NCI-H1436 treated with DMSO at 0.1 percent for 48 hours (cell line): ENCODE results near the gene NR6A1.
A peak's percentile ranks its signal among the peaks of the same experiment; 100 is the strongest.

Experiments used
- DNase-seq: peaks from one replicate; lab custom pipeline; 2025; lab: John Stamatoyannopoulos, UW

NR6A1 gene

DNA sequence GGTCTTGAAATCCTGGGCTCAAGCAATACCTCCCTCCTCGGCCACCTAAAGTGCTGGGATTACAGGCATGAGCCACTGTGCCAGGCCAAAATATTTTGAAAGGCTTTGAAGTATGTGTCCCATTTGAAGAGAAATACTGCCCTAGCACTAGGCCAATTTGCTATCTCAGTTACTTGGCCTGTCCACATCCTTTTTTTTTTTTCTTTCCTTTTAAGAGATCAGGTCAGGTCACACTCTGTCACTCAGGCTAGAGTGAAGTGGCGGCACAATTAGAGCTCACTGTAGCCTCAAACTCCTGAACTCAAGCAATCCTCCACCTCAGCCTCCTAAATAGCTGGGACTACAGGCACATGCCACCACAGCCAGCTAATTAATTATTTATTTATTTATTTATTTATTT, 84.2 kb downstream of the NR6A1 start:
- DNase-seq = no peak

DNA sequence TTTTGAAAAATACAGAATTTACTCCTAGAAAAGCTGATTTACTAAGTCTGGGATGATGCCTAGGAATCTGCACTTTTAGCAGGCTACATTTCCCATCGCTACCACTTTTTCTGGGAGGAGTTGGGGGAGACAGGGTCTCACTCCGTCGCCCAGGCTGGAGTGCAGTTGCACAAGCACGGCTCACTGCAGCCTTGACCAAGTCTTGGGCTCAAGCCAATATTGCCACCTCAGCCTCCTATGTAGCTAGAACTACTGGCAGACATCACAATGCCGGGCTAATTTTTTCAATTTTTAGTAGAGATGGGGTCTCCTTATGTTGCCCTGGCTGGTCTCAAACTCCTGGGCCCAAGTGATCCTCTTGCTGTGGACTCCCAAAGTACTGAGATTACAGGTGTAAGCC, 85.9 kb downstream of the NR6A1 start:
- DNase-seq = no peak

DNA sequence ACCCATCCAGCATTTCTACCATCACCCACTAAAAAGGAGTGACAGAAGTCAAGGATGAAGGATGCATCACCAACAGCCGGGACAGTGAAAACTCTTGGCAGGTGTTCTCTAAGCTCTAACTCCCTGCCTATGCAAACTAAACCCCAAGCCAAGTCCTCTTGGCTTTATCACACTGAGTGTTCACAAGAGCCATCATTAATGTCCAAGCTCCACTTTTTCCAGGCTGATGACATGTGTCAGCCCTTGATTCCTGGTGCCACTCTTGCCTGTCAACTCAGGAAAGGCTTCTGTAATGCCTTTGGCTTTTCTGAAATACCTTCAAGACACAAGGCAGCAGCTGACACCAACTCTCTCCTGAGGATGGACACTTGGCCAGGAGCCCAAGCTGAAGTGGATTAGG, 86.9 kb downstream of the NR6A1 start:
- no peak for DNase-seq

DNA sequence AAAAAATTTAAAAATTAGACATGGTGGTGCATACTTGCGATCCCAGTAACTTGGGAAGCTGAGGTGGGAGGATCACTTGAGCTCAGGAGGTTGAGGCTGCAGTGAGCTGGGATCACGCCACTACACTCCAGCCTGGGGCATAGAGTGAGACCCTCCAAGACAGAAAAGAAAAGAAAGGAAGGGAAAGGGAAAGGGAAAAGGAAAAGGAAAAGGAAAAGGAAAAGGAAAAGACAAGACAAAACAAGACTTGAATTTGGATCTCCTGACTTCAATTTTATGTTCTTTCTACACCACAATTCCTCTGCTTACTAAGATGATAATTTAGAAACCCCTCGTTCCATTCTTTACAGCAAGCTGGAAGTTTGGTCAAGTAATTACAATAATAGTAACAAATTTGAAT, 88.1 kb downstream of the NR6A1 start:
- no peak for DNase-seq

DNA sequence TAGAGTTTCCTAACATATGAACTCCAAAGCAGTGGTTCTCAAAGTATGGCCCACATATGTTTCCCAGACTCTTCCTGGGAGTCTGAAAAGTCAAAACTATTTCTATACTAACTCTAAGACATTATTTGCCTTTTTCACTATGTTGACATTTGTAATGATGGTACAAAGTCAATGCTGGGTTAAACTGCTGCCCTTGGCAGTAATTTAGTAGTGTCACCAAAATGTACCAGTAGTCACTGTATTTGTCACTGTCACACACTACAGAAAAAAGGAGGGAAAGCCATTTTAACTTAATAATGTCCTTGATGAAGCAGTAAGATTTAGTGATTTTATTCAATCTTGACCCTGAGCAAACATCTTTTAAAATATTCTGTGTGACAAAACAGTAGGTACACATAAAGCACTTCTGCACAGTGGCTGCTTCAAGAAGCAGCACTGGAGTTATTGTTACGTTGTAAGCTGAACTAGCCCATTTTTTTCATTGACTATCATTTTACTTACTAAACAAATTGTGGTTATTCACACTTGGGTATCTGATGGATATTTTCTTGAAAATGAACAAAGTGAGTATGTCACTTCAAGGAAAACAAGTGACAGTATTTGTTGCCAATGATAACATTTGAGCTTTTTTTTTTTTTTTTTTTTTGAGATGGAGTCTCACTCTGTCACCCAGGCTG, 90.3 kb downstream of the NR6A1 start:
- DNase-seq = no peak

DNA sequence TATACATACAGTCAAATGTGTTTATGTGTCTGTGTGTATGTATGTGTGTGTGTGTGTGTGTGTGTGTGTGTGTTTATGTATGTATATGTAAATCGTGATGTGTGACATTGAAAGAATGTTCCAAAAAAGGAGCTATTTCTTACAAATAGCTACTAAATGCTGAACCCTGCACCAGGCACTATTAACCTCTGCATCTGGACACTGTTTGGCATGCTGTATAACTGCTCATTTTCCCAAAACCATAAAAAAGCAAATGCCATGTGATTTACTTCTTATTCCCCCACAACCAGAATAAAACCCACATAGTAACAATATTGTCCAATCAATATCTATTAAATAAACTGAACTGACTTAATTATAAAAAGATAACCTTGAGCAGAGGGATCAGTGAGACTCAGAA, 91.1 kb downstream of the NR6A1 start:
- DNase-seq = no peak

DNA sequence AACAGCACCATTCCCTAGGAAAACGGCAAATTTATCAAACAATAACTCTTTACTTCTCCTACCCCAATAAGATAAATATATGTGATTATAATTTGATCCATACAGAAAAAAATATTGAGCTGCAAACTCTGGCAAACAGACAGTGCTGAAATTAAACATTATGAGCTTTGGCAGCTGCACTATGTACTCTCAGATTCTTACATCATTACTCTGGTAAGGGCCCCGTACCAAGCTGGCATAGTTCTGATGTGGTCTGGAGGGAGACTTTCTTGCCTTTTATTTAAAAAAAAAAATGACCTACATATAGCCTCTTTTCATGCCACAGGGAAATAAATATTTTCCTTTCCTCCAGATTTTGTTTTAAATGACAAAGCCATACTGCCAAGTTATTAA, 95.0 kb downstream of the NR6A1 start:
- DNase-seq = no peak

DNA sequence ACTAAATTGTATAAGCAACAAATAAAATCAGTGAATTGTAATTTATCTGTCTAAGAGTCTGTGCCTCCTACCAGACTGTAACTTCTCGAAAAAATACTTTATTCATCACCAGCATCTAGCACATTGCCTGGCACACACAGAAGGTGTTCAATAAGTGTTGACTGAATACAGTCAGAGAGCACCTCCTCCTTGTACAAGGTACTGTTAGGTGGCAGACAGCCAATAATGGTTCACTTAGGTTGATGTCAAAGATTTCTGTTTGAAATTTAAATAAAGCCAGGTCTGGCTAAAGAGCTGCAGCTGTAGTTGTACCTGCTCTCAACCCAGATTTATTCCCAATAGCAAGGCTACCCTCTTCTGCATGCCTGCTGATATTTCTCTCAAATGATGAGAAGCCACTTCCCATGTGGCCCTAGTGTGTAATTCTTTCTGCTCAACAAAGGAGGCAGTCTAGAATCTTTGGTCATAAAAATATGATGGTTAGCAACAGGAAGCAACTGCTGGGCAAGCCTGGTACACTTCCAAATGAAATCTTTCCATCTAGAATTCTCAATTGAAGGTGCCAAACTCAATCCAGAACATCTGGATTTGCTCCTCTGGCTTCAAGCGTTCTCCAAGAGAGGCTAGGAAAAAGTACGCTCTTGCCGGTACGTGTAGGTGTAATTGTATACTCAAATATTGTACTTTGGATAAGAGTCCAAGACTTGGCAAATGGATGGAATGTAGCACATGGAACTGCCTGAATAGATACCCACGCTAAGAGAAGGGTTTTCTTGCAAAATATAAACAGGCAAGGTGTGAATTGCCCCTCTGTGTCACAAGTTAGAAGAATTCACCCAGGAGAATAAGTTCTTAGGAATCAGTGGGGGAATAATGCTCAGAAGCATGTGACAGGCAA, 95.6 kb downstream of the NR6A1 start:
- DNase-seq = no peak

DNA sequence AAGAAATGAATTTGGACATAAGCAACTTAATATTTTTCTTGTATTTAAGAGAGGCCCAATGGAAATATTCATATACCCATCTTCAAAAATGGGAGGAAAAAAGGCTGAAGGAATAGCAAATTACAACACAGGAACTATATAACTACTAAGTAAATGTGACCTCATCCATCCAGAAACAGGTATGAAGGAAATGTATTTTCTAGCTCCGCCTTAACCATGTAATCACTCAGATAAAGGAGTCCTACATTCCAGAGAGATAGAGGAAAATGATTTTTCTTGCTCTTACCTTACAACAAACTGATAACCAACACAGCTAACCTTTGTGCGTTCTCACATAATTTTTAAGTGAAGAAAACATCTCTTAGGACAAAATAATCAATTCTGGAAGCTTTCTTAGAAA, 96.5 kb downstream of the NR6A1 start:
- DNase-seq = no peak

DNA sequence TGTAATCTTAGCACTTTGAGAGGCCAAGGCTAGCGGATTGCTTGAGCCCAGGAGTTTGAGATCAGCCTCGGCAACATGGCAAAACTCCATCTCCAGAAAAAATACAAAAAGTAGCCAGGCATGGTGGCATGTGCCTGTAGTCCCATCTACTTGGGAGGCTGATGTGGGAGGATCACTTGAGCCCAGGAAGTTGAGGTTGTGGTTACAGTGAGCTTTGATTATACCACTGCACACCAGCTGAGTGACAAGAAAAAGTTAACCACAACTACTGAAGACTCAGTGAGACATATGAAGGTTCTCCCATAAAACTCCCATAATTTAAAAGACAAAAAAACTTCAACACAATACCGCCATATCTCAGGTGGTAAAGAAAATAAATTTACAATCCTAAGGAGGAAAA, 98.0 kb downstream of the NR6A1 start:
- DNase-seq = no peak

DNA sequence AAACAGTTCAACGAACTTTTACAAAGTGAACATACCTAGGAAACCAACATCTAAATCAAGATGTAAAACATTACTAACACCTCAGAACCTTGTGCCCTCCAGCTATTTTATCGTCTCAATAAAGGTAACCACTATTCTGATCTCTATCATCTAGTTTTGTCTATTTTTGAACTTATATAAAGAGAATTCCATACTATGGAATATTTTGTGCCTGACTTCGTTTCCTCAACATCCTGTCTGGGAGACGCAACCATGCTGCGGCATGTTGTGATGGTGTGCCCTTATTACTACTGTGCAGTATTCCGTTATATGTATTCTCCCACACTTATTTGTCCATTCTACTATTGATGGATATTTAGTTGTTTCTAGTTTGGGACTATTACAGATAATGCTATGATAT, 99.2 kb downstream of the NR6A1 start:
- no peak for DNase-seq

DNA sequence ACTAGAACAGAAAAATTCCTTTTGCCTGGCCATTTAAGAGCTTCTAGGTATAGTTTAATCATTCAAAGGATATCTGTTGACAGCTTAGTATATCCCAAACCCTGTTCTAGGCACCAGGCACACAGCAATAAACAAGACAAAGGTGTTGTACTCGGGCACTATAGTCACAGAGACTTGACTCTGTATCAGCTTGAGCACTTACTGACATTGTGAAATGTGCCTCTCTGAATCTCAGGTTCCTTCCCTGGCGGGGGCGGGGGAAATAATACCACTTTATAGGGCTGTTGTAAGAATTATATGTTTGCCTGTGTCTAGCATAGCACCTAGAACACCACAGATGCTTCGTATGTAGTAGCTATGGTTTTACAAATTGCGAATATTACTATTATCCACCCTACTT, 104.5 kb downstream of the NR6A1 start:
- no peak for DNase-seq

DNA sequence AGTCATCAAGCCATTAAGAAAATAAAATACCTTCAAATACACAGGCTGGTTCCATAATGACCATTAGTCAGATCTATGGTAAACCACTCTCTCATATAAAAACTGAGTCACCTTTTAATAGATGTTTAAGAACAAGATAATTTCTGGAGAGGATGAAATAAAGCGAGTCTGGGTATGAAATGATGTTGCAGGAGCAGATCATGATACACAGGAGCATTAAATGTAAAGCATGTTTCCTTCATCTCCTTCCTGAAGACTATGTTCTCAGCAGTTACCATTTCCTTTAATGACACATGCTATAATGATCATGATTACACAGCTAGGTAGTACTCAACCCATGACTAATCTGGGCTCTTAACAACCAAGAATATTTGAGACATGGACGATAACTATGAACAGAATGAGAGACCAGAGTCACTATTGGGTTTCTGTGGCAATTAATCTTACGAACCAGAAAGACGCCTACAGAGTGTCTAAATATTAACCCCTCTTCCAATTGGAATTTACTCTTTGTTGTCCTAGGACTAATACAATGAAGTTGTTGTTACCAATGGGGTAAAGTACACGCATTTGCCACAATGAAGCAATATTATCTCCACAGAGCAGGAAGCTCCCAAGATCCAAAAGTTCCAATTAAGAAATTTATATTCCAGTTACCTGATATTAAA, 105.6 kb downstream of the NR6A1 start:
- DNase-seq = no peak

DNA sequence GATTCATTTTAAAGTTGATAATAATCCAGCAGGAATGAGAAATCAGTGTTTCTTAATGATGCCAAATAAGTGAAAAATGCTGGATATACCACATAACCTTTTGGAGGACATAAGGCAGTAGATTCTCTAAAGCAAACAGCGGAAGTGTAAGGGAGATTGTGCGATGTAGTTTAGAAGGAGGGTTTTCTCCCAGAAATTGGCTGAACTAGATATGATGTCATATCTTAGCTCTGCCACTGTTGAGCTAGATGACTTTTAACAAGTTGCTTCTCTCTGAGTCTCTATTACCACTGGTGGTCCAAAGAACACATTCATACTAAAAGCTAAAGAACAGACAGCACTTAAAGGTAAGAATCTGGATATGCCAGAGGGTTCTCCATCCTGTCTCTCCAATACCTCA, 107.0 kb downstream of the NR6A1 start:
- no peak for DNase-seq

DNA sequence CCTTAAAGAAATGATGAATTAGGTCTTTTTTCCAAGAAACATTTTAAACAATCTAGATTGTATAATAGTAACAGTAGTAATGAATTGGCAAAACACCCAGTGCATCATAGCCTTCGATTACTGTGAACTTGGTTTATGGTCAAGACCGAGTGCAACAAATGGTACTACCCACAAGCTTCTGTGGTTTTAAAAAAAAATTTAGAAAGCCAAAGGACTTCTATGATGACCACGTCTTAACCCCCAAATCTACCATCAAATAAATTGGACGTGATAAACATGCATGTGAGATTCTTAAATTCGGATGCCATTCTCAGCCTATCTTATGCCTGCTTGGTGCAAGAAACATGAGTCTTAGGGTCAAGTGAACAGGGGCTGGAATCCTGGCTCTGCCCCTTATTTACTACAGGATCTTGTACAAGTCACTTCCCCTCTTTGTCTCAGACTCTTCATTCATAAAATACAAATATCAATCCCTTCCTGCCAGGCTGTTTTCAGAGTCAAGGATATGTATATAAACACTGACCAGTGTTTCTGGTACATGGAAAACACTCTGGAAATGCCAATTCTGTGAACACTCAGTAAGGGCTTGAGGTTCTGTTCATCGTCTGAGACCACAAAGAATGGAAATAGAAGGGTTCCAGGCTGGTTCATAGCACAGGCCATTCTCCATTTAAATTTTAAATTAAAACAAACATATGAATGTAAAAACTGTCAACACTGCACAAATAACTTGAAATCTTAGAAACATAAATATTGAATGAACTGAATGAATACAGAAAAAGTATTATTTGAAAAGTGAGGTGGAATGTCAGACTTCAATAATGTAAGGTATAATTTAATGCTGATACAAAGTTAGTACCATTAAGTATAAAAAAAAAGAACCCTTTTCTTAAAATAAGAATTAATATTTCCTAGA, 107.8 kb downstream of the NR6A1 start:
- DNase-seq = no peak

DNA sequence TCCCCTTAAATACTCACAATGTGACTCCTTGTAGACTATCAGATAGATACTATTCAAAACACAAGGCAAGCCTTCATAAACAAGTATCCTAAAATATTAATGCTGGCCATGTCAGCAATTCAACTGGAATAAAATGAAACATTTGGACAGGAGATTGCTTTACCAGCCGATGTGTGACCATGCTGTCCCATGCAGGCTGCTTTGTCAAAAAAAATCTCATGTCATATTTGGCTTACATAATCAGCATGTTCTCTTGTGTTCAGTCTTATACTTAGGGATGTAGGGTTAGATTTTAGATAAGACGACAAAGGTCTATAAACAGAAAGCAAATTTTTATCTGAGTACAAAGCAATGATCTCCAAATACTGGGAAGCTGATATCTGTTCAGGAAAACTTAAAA, 108.5 kb downstream of the NR6A1 start:
- no peak for DNase-seq

DNA sequence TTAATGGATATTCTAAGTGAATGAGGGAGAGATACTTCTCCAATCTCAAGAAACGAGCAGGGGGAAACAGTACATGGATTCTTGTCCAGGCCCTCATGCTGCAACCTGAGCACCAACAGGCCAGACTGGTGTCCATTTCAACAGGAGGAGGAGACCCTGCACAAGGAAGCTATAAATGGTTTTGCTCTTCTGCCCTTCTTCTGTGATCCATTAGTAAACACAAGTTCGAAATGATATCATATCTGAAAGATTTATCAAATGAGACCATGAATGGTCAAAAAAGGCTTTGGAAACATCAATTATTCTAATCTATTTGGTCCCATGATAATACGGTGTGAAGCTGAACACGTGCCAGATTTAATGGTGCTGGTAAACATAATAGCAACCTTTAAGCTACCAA, 109.8 kb downstream of the NR6A1 start:
- DNase-seq = no peak

DNA sequence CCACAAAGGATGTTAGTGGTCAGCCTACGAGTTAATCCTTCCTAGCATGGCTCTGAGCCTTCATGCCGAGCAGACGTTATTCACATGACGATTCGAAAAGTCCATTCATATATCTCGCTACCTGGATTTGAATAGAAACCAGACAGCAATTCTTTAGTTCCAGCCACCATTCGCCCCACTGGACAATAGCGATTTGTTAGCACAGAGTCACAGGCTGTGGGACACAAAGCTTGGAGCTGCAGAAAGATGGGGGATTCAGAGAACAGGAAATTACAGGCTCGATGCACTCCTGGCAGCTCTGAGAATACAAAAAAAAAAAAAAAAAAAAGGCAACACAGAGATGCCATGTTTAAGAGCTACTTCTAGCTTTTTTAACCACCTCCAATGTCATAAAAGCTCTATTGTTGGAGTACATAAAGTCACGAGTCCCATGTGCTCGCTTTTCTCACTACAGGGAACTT, 110.7 kb downstream of the NR6A1 start:
- no peak for DNase-seq

DNA sequence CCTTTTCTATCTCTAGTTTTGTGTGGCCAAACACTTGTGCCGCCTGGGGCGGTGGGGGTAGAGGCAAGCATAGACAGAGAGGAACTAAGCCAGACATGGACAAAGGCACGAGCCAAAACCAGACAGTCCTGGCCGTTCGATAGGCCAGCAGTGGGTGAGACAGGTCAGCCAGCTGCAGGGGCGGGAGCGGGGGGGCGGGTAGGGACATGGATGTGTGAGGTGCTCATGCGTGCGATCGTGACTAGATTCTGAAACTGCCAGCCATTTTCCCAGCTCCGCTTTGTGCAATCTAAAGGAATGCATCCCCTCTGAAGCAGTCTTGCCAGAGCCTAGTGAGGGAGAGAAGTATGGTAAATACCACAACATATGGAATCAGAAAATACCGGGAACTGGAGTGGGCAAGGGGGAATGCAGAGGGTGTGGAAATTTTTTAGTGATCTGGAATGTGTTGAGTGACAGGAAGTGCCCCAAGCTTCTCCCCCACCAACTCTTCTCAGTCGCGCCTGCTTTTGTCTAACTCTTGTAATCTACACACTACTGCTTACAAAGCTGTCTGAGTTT, 111.9 kb downstream of the NR6A1 start:
- no peak for DNase-seq

DNA sequence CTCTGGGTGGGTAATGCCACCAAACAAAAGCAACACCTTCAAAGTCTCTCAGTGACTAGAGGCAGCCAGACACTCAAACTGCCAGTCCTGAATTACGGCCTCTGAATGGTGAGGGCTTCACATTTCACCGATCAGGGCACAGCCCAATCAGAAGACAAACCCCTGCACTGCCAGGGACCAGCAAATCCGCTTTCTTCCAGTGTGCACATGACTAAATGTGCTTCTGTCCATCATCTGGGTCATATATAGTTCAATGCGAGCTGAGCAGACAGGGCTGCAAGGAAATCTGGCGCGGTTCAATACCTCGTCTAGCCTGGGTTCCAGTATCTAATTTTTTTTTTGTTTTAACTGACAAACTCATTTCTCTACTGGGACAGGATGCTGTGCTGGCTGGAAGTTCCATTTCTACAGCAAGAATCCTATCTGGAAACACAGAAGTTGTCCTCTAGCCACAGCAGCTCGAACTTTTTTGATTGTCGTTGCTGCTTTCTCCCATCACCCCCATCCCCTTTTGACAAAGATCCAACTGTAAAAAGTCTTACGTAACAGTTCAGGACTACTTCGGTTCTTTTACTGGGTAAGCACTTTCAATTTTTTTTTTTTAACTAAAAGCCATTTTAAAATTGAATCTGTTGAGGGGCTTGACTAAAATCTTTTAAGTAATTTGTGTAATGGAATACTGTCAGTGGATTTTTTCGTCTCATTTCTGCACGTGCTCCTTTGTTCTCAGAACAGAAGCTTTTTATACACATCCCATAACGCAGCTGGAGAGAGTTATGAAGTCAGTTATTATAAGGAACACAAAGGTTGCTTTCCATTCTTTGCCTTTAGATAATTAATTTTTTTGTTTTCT, 112.7 kb downstream of the NR6A1 start:
- peak; percentile 94 for DNase-seq

DNA sequence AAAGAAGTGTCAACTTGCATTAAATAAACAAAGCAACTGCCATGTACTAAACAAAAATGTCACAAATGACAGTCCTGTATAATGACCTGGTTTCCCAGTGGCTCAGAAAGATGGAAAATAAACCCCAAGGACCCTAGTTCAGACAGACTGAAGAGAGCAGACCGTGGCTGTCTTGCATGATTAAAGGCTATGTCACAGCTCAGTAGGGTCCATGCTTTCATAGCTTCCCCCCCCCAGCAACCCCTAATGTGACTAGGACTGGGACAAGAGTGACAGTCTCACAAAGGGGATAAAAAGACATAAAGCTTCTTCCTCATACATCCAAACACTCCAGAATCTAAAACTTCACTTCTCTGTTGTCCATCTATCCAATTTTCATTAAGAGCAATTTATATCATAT, 113.6 kb downstream of the NR6A1 start:
- DNase-seq = no peak
